Measurements from ENCODE around the gene ARRB2. TPM values are rescaled to one million over a fixed set of nuclear protein-coding genes. Genes with fewer than 3 reads are reported as not detected.

ARRB2 gene
- polyA plus RNA-seq, 1 donor from 2014 or later, result 28.3 TPM

DNA sequence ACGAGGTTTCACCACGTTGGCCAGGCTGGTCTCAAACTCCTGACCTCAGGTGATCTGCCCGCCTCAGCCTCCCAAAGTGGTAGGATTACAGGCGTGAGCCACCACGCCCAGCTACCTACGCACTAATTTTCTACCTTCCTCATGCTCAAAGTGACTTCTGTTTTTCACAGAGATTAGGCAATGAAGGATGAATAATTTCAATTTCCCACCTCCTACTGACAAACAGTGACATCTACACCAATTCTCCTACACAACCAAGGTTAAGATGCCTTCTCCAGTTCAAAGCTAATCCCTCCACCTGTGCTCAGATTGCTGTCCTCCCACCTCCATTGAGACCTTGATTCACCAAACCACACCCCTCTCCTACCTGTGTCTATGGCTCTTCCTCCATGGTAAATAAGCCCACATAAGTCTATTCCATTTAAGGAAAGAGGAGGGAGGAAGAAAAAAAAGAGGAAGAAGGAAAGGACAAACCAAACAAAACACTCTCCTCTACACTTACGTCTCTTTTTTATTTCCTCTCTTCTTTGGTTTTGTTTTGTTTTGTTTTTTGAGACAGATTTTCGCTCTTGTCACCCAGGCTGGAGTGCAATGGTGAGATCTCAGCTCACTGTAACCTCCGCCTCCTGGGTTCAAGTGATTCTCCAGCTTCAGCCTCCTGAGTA lies 15.3 kb downstream of the ARRB2 start:
- Histone ChIP-seq H3K36me3 (ENCODE audit: insufficient read depth, low read length) (no peaks in the 10 kb centered on the region), H3K9me2 (ENCODE audit: insufficient read depth, low read length) (no peaks in the 10 kb centered on the region), H3K4me2 (ENCODE audit: low read length) (no peak overlapping the region)

DNA sequence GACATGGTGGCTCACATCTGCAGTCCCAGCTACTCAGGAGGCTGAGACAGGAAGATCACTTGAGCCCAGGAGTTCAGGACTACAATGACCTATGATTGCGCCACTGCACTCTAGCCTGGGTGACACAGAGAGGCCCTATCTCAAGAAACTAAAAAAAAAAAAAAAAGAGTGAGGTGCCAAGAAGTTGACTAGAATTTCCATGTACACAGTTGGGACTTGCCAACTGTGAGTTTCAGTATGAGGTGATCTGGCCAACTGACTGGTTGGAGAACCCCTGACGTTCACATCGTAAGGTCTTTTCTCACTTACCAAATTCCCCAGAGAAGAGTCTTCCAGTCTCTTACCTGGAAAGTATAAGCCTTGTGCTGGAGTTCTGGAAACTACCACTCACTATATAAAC lies 17.7 kb downstream of the ARRB2 start:
- Histone ChIP-seq H3F3A (ENCODE audit: insufficient read depth, low read length, poor library complexity, severe bottlenecking) (no peaks in the 10 kb centered on the region), H3K36me3 (ENCODE audit: insufficient read depth, low read length) (no peaks in the 10 kb centered on the region), H2AFZ (ENCODE audit: low read depth, low read length) (no peak overlapping the region), H4K20me1 (ENCODE audit: insufficient read depth) (no peaks in the 10 kb centered on the region), H3K27ac (ENCODE audit: low read length) (no peak overlapping the region), H3K27me3 (ENCODE audit: insufficient read depth, low read depth, low read length) (no peaks in the 10 kb centered on the region), H3K9me3 (ENCODE audit: low read length) (no peaks in the 10 kb centered on the region), H3K4me3 (ENCODE audit: low read length) (no peak overlapping the region), H3K9ac (ENCODE audit: low read length) (no peak overlapping the region), H3K9me2 (ENCODE audit: insufficient read depth, low read length) (no peaks in the 10 kb centered on the region), H3K4me2 (ENCODE audit: low read length) (no peak overlapping the region), H3K79me2 (replicated peaks; ENCODE audit: insufficient read depth, low read length) (no peaks in the 10 kb centered on the region)
- TF ChIP-seq TAF1 (IDR thresholded peaks at IDR 0.05; ENCODE audit: low read depth) (no peak), EZH2 (IDR thresholded peaks at IDR 0.05; ENCODE audit: borderline replicate concordance, insufficient read depth, low read length, poor library complexity, severe bottlenecking) (no peak), POLR2AphosphoS5 (IDR thresholded peaks at IDR 0.05) (no peak), MXI1 (conservative IDR thresholded peaks at IDR 0.05; ENCODE audit: poor library complexity, severe bottlenecking) (no peak), RAD21 (conservative IDR thresholded peaks at IDR 0.05) (no peak), EP300 (conservative IDR thresholded peaks at IDR 0.05; ENCODE audit: poor library complexity, severe bottlenecking) (no peak), SMC3 (conservative IDR thresholded peaks at IDR 0.05; ENCODE audit: poor library complexity) (no peak)
- TF ChIP-seq, protein P1, sequence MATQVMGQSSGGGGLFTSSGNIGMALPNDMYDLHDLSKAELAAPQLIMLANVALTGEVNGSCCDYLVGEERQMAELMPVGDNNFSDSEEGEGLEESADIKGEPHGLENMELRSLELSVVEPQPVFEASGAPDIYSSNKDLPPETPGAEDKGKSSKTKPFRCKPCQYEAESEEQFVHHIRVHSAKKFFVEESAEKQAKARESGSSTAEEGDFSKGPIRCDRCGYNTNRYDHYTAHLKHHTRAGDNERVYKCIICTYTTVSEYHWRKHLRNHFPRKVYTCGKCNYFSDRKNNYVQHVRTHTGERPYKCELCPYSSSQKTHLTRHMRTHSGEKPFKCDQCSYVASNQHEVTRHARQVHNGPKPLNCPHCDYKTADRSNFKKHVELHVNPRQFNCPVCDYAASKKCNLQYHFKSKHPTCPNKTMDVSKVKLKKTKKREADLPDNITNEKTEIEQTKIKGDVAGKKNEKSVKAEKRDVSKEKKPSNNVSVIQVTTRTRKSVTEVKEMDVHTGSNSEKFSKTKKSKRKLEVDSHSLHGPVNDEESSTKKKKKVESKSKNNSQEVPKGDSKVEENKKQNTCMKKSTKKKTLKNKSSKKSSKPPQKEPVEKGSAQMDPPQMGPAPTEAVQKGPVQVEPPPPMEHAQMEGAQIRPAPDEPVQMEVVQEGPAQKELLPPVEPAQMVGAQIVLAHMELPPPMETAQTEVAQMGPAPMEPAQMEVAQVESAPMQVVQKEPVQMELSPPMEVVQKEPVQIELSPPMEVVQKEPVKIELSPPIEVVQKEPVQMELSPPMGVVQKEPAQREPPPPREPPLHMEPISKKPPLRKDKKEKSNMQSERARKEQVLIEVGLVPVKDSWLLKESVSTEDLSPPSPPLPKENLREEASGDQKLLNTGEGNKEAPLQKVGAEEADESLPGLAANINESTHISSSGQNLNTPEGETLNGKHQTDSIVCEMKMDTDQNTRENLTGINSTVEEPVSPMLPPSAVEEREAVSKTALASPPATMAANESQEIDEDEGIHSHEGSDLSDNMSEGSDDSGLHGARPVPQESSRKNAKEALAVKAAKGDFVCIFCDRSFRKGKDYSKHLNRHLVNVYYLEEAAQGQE (IDR thresholded peaks at IDR 0.05; ENCODE audit: borderline replicate concordance), result no peak
- TF ChIP-seq, protein P2, sequence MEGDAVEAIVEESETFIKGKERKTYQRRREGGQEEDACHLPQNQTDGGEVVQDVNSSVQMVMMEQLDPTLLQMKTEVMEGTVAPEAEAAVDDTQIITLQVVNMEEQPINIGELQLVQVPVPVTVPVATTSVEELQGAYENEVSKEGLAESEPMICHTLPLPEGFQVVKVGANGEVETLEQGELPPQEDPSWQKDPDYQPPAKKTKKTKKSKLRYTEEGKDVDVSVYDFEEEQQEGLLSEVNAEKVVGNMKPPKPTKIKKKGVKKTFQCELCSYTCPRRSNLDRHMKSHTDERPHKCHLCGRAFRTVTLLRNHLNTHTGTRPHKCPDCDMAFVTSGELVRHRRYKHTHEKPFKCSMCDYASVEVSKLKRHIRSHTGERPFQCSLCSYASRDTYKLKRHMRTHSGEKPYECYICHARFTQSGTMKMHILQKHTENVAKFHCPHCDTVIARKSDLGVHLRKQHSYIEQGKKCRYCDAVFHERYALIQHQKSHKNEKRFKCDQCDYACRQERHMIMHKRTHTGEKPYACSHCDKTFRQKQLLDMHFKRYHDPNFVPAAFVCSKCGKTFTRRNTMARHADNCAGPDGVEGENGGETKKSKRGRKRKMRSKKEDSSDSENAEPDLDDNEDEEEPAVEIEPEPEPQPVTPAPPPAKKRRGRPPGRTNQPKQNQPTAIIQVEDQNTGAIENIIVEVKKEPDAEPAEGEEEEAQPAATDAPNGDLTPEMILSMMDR (IDR thresholded peaks at IDR 0.05; ENCODE audit: poor library complexity, severe bottlenecking), result no peak

More for the DNA sequence above, 15.3 kb downstream of the ARRB2 start:
- Histone ChIP-seq H3K27ac (ENCODE audit: low read length) (no peak overlapping the region), H3K27me3 (ENCODE audit: insufficient read depth, low read depth, low read length) (no peaks in the 10 kb centered on the region), H3K9me3 (ENCODE audit: low read length) (no peaks in the 10 kb centered on the region), H3K9ac (ENCODE audit: low read length) (no peak overlapping the region), H3K4me3 (ENCODE audit: low read length) (no peak overlapping the region), H3F3A (ENCODE audit: insufficient read depth, low read length, poor library complexity, severe bottlenecking) (no peaks in the 10 kb centered on the region), H2AFZ (ENCODE audit: low read depth, low read length) (no peak overlapping the region), H4K20me1 (ENCODE audit: insufficient read depth) (no peaks in the 10 kb centered on the region), H3K79me2 (replicated peaks; ENCODE audit: insufficient read depth, low read length) (no peaks in the 10 kb centered on the region)
- no peak for TF ChIP-seq MXI1 (conservative IDR thresholded peaks at IDR 0.05; ENCODE audit: poor library complexity, severe bottlenecking)
- TF ChIP-seq EP300 (conservative IDR thresholded peaks at IDR 0.05; ENCODE audit: poor library complexity, severe bottlenecking), result no peak
- TF ChIP-seq TAF1 (IDR thresholded peaks at IDR 0.05; ENCODE audit: low read depth), result no peak
- TF ChIP-seq RAD21 (conservative IDR thresholded peaks at IDR 0.05), result no peak
- TF ChIP-seq, protein P1 (IDR thresholded peaks at IDR 0.05; ENCODE audit: borderline replicate concordance), result no peak

All from neural cell (in vitro differentiated cells).